ENCODE data around the gene PQBP1. TPM values are rescaled to one million over a fixed set of nuclear protein-coding genes. Genes with fewer than 3 reads are reported as not detected.

PQBP1 gene
- total and polyA plus RNA-seq, 2 of the 13 experiments (the other 11 are each of a cell fraction or from before 2014, with no cell fraction given) = 58.1 to 80.9 TPM

- peak; percentile 88 for ATAC-seq
- BruUV-seq (replicated peaks) = no TSS peak
- Histone ChIP-seq H3K9ac (ENCODE audit: insufficient read depth, low read depth, low read length) (peak within 1 kb of the TSS; percentile 76), H4K20me1 (ENCODE audit: insufficient read depth, low read length) (no peaks in the 10 kb centered on the region), H3K4me1 (ENCODE audit: insufficient read depth, low read length) (peaks cover 31% of the 10 kb centered on the region), H2AFZ (ENCODE audit: low read length) (no peak within 1 kb of the TSS), H3K27me3 (ENCODE audit: control insufficient read depth in 1 of 2, insufficient read depth in 2 of 2, low read length in 2 of 2) (no peaks in the 10 kb centered on the region), H3K27ac (ENCODE audit: extremely low read length, insufficient read depth, low read length) (peak within 1 kb of the TSS; percentile 68), H3K79me2 (ENCODE audit: insufficient read depth, low read length) (peaks cover 13% of the 10 kb centered on the region), H3K36me3 (replicated peaks in 1 of 2; ENCODE audit: control insufficient read depth in 1 of 2, insufficient read depth in 2 of 2, low read length in 2 of 2) (peaks cover under 1 to 18% of the 10 kb centered on the region in 2 experiments; a peak in 3 of 5 replicates), H3K4me2 (ENCODE audit: low read depth, low read length) (peak within 1 kb of the TSS; percentile 83), H3K4me3 (replicated peaks in 1 of 3; ENCODE audit: insufficient read depth in 1 of 3, low read depth in 2 of 3, low read length in 3 of 3) (peak within 1 kb of the TSS; percentile 60 to 85 (median 75); a peak in 5 of 6 replicates), H3K9me3 (ENCODE audit: low read length) (no peaks in the 10 kb centered on the region)
- no CpG with 5 or more reads among the region's 55 CpGs for WGBS (ENCODE audit: low lambda C conversion rate)
- ChIA-PET CTCF (ENCODE audit: low intra/inter-chr PET ratio, low total read pairs) (no interaction called here), POLR2A (interaction anchor here (0.6 to 1.5 kb wide), 3 partner anchors 21 to 28 kb away, joined by 3 to 7 read pairs (median 3); partner anchors contain the start of genes PQBP1 and TIMM17B)
- in situ Hi-C loops (cut with HindIII; ENCODE audit: extremely low pct_ligation_motif_present, low pct_unique_long_range_greater_than_20kb) (no loop called here), intact Hi-C loops (cut with micrococcal nuclease; ENCODE audit: unreplicated experiment) (loop anchor here (5.0 to 10.0 kb wide), 2 partner anchors 154 to 271 kb away; partner anchors contain the start of gene GLOD5)
- FAIRE-seq = peak; percentile 98
- DNase-seq (ENCODE audit: low spot score) = peak; percentile 90
- TF ChIP-seq ZNF484 (CRISPR knock-in tag; IDR thresholded peaks at IDR 0.05; ENCODE audit: borderline replicate concordance, low read depth) = no peak
- no peak for TF ChIP-seq ZNF580 (CRISPR knock-in tag; IDR thresholded peaks at IDR 0.05; ENCODE audit: borderline replicate concordance, low read depth)
- TF ChIP-seq ZNF878 (CRISPR knock-in tag; IDR thresholded peaks at IDR 0.05) = 0 out of 2 replicates have a peak, but pooled peaks have one; percentile 43
- no peak for TF ChIP-seq ZNF101 (CRISPR knock-in tag; IDR thresholded peaks at IDR 0.05; ENCODE audit: borderline replicate concordance, low read depth)
- TF ChIP-seq JDP2 (CRISPR knock-in tag; IDR thresholded peaks at IDR 0.05; ENCODE audit: borderline replicate concordance) = no peak
- no peak for TF ChIP-seq CREBL2 (CRISPR knock-in tag; IDR thresholded peaks at IDR 0.05; ENCODE audit: borderline replicate concordance)
- TF ChIP-seq ZBTB7B (CRISPR knock-in tag; IDR thresholded peaks at IDR 0.05) = 0 out of 2 replicates have a peak, but pooled peaks have one; percentile 64
- TF ChIP-seq MYPOP (CRISPR knock-in tag; IDR thresholded peaks at IDR 0.05) = peak; percentile 18; the same call in 1 of the 2 replicates
- TF ChIP-seq, protein P1, sequence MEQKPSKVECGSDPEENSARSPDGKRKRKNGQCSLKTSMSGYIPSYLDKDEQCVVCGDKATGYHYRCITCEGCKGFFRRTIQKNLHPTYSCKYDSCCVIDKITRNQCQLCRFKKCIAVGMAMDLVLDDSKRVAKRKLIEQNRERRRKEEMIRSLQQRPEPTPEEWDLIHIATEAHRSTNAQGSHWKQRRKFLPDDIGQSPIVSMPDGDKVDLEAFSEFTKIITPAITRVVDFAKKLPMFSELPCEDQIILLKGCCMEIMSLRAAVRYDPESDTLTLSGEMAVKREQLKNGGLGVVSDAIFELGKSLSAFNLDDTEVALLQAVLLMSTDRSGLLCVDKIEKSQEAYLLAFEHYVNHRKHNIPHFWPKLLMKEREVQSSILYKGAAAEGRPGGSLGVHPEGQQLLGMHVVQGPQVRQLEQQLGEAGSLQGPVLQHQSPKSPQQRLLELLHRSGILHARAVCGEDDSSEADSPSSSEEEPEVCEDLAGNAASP (CRISPR knock-in tag; IDR thresholded peaks at IDR 0.05; ENCODE audit: borderline replicate concordance) = 0 out of 2 replicates have a peak, but pooled peaks have one; percentile 18
- TF ChIP-seq GABPB1 (CRISPR knock-in tag; IDR thresholded peaks at IDR 0.05) = peak; percentile 59; the same call in 1 of the 2 replicates
- TF ChIP-seq, protein P2, sequence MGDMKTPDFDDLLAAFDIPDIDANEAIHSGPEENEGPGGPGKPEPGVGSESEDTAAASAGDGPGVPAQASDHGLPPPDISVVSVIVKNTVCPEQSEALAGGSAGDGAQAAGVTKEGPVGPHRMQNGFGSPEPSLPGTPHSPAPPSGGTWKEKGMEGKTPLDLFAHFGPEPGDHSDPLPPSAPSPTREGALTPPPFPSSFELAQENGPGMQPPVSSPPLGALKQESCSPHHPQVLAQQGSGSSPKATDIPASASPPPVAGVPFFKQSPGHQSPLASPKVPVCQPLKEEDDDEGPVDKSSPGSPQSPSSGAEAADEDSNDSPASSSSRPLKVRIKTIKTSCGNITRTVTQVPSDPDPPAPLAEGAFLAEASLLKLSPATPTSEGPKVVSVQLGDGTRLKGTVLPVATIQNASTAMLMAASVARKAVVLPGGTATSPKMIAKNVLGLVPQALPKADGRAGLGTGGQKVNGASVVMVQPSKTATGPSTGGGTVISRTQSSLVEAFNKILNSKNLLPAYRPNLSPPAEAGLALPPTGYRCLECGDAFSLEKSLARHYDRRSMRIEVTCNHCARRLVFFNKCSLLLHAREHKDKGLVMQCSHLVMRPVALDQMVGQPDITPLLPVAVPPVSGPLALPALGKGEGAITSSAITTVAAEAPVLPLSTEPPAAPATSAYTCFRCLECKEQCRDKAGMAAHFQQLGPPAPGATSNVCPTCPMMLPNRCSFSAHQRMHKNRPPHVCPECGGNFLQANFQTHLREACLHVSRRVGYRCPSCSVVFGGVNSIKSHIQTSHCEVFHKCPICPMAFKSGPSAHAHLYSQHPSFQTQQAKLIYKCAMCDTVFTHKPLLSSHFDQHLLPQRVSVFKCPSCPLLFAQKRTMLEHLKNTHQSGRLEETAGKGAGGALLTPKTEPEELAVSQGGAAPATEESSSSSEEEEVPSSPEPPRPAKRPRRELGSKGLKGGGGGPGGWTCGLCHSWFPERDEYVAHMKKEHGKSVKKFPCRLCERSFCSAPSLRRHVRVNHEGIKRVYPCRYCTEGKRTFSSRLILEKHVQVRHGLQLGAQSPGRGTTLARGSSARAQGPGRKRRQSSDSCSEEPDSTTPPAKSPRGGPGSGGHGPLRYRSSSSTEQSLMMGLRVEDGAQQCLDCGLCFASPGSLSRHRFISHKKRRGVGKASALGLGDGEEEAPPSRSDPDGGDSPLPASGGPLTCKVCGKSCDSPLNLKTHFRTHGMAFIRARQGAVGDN (CRISPR knock-in tag; IDR thresholded peaks at IDR 0.05) = peak; percentile 66
- TF ChIP-seq HNRNPLL (IDR thresholded peaks at IDR 0.05; ENCODE audit: low read depth, low read length, poor library complexity, severe bottlenecking) = peak; percentile 83
- TF ChIP-seq ZNF501 (CRISPR knock-in tag; IDR thresholded peaks at IDR 0.05) = peak; percentile 46; the same call in 1 of the 2 replicates
- peak; percentile 60; the same call in 1 of the 2 replicates for TF ChIP-seq SP4 (CRISPR knock-in tag; IDR thresholded peaks at IDR 0.05)
- TF ChIP-seq KDM2A (CRISPR knock-in tag; IDR thresholded peaks at IDR 0.05; ENCODE audit: borderline replicate concordance, low read depth) = peak; percentile 89
These were observed 21.1 kb downstream of the PQBP1 start, which contains the start of gene PIM2 for GRCh38 chrX:48918643-48919340. PIM2 (minus strand) TSS chrX:48919024; CDS start chrX:48918834, 190 bp downstream.
